IPS DF 4.7 (cell line): Measurements from ENCODE around the gene MRPL45.

ENCODE experiments used
- DNase-seq: peaks from one replicate; pipeline ENCODE4 v3.0.0-alpha.2; 2013; ENCODE audit warnings: low spot score; ENCODE audit errors: extremely low read depth

MRPL45 gene

DNA sequence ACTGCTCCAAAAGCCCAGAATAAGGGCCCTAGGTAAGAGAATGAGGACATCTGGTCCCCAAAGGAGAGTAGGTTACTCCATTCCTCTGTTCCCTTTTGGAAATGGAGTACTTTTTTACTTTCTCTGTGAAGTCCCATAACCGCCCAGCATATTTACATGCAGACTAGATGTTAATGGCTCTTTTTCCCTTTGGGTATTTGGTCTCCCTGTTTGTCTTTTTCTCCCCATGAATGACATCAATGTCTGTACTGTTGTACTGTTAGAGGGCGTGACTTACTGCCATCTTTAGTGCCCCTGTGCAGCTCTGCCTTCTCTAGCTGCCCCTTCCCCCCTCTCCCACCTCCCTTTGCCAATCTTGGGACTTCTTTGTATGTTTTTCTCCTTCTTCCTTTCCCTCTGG, 27.8 kb downstream of the MRPL45 start:
- no peak for DNase-seq

DNA sequence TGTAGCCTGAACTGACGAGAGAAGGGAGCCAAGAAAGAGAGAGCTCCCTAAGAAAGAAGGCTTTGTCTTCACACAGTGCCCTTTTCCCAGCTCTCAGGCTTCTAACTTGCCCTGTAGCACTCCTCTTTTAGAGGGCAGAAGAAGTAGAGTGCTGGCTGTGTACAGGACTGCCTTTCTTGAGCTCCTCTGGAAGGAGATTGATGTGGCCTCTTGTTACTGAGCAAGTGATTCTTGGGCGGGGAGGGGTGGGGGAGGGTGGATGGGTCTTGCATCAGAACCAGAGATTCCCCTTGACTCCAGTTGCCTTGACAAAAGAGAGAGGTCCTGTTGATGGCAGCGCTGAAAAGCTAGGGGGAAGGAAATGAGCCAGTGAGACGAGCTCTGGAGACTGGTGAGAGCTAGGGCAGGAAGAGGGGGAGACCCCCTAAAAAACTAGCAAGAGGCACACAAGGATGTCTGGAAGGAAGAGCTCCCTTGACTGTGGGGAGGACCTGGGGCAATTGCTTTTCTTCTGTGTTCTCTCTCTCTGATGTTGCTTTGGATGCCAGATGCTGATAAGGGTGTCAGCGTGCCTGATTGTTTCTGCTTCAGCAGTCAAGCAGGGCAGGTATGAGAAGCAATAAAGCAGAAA, 28.4 kb downstream of the MRPL45 start:
- DNase-seq, result no peak

DNA sequence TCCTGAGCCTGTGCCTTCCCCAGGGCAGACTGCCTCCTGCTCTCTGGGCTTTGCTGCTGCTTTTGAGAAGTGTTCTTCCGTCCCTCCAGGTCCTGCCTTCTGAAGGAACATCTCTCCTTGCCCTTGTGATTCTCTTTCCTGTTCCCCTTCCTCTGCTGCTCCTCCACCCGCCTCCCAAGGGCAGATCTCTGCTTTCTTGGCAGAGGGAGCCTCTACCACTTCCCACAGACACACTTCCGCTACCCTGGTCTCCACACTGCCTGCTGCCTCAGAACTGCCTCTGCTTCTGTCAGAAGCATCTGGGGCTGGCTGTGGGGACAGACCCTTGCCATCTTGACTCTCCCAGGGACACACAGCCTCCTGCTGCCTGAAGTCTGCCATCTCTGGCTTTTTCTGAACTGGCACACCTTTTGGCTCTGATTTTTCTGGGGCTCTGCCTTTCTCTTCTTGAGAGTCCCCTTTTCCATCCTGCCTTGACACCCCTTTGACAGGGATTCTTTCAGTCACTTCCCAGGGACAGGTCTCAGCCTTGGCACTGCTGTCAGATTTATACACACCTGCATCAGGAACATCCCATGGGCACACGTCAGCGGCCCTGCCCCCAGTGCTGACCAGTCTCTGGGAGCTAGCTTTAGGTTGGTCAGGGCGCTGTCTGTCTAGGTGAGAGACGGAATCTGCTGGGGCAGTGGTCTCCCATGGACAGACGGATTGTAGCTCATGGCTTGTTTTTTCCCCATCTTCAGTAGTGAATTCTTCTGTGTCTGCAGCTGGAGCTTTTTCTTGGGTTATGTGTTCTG, 30.2 kb downstream of the MRPL45 start:
- no peak for DNase-seq

DNA sequence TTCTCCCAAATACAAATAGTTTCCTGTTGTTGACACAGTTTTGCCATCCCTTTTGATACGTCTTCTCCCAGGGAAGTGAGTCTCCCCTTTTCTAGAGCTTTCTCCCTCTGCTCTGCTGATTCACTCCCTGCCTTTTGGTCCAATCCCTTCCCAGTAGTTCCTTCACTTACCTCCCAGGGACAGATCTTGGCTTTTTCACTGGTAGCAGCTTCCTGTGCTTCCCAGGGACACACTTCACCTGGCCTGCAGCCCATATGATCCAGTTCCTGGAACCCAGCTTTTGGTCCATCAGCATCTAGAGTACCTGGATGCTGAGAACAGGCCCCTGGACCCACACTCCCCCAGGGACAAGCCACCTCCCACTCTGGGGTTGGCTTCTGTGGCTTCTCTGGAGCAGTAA, 31.0 kb downstream of the MRPL45 start:
- no peak for DNase-seq

DNA sequence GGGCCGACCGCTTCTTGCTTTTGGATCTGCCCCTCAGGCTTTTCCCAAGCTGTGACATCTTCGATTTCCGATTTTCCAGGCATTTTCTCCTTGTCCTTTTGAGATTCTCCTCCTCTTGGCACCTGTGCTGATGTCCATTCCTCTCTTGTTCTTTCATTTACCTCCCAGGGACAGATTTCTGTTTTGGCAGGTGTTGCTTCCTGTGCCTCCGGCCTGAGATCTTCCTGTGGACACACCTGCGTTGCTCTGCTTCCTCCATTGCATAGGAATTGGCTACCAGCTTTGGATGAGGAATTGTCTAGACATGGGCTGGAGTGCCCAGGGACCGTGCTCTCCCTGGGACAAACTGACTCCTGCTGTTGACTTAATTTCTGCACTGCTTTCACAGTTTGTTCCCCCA, 31.7 kb downstream of the MRPL45 start:
- DNase-seq, result no peak

DNA sequence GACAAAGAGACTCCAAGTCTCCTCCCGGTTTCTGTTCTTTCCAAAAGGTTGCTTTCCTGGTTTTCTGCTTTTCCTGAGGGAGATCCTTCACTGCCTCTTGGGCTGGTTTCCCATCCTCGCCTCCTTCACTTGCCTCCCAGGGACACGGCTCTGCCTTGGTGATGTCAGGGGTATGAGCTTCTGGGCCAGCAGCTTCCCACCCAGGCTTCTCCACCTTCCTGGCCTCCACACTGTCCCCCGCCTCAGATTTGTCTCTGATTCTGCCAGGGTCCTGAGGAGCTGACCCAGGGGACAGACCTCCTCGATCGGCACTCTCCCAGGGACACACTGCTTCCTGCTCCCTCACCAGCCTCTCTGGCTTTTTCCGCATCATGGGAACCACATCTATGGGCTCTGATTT, 32.3 kb downstream of the MRPL45 start:
- DNase-seq, result no peak

DNA sequence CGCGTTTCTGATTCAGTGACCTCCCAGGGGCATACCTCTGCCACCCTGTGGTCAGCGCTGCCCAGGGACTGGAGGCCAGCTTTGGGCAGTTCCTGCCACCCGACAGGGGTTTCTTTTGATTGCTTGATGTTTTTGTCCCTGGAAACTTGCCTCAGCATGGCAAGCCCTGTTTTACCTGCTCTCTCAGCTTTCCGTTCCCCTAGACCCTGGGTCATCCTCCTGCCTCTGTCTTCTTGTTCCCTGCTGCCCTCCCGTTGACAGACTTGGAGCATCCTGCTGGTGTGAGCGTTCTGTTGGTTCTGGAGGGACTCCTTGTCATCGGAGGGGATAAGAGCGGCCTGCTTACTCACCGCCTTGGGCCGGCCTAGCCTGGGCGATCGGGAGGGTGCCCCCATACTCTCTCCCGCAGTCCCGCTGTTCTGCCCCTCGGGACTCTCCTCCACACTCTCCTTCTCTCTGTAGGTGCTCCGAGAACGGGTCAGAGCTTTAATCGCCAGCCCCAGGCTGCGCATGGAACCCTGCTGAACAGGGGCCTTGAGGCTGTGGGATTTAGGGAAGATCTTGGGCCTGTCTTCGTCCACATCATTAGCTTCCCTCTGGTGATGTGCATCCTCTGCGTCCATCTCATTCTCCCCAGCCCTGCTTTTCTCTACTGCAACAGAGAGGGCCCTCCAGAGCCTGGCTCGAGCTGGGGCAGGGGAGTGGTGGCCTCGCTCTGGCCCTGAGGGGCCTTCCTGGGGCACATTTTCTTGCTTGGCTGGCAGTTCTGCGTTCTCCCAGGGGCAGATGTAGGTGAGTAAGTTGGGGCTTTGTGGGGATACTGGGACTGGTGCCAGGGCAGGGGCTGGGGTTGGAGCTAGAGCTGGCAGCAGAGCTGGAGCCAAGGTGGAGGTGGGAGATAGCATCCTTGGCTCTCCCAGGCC, 33.1 kb downstream of the MRPL45 start:
- no peak for DNase-seq

DNA sequence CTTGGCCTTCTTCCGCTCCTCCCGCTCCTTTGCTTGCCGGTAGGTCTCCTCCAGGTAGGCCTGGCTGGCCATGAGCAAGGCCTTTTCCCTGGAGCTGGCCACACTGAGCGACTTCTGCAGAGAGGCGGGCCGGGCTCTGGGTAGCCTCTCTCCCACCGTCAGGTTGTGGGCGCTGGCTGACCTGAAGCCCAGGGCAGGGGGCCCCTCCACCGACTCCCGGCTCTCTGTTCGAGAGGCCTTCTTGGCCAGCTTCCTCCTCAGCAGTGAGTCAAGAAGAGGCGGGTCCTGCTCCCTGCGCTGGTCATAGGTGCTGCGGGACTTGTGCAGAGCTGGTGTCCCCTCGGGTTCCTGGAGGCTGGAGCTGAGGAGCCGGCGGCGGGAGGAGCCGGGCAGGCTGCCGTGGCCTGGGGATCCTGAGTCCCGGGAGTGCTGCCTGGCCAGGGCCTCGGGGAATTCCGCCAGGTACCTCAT, 34.0 kb downstream of the MRPL45 start:
- DNase-seq, result no peak

DNA sequence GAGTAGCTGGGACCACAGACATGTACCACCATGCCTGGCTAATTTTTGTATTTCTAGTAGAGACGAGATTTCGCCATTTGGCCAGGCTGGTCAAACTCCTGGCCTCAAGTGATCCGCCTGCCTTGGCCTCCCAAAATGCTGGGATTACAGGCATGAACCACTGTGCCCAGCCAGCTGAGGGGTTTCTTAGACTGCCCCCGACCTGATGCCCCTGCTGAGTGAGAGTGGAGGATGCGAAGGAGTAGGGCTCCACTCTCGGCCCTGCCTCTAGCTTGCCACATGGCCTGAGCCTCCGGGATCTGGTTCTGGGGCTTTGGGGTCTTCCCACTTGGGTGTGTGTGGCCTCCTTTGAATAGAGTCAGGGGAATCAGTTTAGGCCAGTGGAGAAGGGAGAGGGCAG, 35.8 kb downstream of the MRPL45 start:
- DNase-seq, result no peak

DNA sequence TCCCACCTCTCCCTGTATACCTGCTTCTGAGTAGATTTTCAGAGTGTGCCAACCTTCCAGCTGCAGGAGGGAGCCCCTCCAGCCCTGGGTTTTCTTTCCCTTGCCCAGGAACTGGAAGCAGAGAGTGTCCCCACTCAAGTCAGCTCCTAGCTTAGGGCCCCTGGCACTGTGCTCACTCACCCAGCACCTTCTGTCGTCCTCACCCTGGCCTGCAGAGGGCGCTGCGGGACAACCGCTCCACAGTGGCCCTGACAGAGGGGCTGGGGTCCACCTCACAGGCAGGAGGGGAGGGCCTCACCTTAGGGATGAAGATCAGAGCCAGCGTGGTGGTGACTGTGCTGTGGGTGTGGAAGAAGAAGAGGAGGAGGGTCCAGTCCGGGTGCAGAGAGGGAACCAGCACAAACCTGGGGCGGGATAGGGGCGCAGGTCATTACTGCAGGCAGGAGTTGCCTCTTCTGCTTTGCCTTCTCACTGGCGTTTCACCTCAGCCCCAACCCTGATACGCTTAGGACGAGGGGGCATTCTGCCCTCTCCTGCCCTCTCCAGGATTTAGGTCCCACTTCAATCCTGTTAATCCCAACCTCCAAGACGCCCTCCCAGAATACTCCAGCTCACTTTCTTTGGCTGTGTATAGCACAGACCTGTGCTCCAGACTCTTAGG, 36.8 kb downstream of the MRPL45 start:
- no peak for DNase-seq

DNA sequence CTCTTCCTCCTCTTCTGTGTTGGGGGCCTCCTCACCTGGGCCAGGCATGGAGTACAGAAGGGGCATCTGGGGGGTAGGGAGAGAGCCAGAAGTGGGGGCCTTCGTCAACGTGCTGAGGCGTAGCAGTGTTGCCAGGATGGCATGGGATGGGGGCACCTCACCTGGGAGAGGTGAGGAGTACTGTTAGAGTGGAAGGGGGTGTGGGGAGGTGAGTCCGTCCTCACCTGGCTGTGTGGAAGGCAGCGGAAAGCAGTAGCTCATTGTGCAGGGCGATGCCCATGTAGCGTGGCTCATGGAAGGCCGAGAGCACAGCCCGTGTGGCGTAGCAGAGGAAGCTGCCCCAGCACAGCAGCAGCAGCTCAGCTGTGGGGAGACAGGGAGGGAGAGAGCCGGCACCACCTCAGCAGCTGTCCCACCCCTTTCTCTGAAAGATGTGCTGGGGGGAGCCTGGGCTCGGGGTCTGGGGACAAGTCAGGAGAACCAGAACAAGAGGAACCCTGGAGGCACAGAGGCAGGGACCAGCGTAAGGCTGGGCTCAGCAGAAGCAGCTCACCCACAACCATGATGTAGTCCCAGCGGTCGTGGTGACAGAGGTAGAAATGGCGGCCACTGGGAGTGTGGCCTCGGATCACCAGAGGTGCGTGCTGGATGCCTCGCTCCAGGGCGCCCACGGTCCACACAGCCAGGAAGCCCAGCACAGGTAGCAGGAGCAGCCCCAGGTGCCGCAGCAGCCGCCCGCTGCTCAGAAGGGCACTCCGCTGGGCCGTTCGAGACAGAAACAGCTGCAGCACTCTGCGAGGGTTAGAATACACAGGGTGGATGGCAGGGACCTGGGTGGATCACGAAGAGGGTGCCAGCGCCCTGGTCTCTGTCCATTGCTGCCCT, 37.8 kb downstream of the MRPL45 start:
- no peak for DNase-seq

DNA sequence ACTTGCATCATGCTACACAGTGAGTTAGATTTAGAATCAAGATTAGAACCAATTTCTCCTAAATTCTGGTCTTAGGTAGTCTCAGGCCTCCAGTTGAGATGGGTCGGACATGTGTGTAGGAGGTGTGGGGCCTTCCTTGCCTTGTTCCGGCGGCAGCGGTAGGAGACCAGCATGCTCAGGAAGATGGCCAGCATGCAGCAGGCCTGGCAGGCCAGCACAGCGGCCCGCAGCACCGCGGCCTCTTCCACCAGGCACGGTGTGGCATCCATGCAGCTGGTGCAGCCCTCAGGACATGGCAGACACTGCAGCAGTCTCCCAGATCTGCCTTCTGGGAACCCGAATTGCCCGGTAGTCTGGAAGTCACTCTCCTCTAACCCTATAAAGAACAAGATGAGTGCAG, 39.9 kb downstream of the MRPL45 start:
- DNase-seq, result no peak

DNA sequence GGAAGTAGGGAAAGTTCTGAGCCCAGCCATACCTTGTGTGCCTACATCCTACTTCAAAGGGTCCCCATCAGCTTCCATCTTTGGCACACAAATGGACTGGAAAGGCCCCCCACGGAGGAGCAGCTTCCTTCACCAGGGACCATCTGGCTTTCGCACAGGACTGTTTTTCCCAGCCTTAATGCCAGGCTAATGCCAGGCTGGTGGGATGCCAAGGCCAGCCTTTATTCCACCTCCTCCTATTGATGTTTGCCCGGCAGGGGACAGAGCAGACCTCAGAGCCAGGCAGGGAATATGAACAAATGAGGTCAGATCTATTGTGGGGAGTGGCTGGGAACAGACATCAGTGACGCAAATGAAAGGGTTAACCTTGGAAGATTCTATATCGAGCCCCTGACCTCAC, 41.1 kb downstream of the MRPL45 start:
- no peak for DNase-seq

DNA sequence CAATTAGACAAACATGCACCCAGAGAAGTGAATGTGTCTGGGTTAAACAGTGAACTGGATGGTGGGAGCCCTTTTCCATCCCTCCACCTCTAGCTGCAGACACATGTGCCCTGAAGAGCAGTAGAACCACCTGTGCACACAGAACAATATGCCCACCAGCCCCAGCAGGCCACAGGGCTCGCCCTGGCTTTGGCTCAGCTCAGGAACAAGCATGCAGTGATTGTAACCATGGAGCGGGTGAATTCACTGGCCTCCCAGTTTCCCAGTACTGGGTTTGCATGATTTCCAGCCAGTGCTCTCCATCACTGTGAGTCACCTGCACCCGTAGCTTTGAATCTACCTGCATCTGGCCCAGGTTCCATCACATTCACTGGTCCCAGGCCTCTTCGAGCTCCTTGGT, 41.6 kb downstream of the MRPL45 start:
- DNase-seq, result no peak

DNA sequence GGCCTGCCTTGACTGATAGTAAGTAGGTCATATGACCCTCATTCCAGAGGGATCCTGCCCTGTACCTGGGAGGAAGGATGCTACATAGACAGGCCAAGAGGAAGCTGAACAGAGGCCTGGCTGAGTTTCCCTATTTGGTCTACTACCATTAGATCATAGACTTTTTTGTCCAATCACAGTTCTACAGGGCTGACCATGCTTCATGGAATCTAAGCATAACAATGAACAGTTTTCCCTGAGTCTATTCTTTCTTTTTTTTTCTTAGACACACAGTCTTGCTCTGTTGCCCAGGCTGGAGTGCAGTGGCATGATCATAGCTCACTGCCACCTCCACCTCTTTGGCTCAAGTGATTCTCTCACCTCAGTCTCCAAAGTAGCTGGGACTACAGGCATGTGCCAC, 42.9 kb downstream of the MRPL45 start:
- no peak for DNase-seq

DNA sequence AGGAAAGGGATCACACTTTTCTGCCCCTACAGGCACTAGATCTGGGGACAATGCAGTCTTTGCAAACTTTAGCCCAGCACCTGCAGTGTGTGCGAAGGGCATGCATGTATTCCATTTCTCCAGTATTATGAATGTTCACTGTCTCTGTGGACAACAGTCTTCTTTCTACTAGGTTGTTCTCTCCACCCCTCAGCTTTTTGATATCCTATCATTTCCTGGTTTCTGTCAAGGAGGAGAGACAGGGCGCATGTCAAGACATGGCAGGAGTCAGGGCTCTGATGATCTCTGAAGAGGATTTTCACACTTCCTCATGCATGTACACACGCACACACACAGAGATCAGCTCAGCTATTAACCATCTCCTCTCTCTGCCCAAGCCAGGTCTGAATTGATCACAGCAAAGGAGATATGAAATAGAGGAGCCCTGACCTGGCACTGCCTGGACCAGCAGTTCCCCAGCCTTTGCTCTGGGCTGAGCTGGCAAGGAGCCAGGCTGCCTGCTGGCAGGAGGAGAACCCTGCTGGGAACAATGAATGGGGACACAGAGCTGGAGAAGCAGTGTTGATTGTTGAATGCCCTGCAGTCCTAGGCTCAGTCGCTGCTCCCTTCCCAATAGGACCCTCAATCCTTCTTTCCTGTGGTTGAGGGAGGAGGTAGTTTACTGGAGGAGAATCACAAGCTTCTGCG, 44.2 kb downstream of the MRPL45 start:
- DNase-seq, result no peak

DNA sequence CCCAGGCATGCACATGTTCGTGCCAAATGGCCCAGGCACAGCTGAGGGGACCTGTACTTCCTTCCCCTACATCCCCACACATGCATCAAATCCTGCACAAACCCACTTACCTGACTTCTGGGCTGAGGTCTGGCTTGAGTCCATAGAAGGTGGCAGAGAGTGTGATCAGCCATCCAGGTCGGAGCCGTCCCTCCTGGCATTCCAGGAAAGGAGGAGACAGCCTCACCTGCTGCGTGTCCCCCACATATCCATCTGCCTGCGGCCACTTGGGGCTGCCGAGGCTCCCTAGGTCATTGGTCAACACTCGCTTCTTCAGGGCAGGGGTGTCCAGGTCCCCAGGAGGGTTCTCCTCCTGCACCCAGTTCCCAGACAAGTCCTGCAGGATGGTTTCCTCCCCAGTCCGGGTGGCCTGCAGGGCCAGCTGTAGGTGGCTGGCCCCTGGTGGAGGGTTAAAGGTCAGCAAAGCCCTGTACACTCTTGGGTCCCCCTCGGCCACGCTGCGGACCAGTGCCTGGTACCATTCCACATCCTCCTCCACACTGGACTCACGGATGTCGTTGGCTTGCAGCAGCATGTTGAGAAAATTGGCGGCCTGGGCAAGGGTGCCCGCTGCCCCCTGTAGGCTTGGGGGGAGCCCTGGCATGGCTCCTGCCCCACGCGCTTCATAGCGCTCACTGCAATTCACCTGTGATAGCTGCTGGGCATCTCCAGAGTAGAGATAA, 46.1 kb downstream of the MRPL45 start:
- DNase-seq, result no peak

DNA sequence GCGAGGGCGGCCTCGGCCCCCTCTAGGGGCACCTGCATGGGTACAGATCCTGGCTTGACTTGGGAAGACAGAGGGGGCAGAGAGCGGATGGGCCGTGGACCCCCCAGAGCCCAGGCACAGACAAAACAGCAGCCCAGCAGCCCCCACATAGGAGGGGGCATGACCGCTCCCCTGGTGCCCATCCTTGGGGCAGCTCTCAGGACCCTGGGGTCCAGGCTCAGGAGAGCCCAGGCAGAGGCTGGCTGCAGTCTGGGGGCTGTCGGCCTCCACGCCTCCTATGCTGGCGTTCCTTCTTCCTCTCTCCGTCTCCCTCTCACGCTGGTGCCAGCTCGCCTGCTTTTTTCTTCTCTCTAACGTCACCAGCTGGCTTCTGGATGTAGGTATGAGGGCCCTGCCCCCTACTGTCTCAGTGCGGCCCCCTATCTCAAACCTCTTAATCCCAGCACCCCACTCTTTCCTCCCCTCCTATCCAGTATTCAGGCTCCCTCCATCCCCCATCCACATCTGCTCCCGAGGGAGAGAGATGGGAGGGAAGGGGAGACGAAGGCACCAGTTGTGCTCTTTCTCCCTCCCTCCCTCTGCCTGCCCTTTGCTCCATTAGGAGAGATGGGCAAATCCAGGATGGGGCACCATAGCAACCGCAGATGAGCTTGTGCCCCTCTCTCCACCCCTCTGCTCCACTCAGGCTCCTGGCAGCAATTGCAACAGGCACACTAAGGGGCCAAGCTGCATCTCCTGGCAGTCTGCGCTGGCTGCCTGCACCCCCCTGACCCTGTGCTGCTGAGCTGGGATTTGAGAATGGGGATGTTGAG, 46.8 kb downstream of the MRPL45 start, which contains the start of gene GPR179:
TSS of gene GPR179 (minus strand) at position 349 of the 812 bp plus-strand sequence. CDS start at position 182, 167 bp downstream.
- no peak for DNase-seq
